DOHH2 (cell line): ENCODE measurements around the gene TTC28.

Source experiments
- EZH2phosphoT487 ChIP-seq: fragments of 200-600 bp; sonication (generic); IDR thresholded peaks from 2 replicates; pipeline ENCODE4 v1.6.1; 2017; ENCODE audit warnings: borderline replicate concordance, mild to moderate bottlenecking, antibody characterized with exemption, low read length, moderate library complexity, mixed read lengths
- TF ChIP-seq, protein P1 (sequence below): fragments of 200-600 bp; sonication (generic); IDR thresholded peaks from one replicate; pipeline ENCODE4 v1.5.1; 2014; ENCODE audit warnings: antibody characterized with exemption, mild to moderate bottlenecking, low read depth, low read length; ENCODE audit not compliant: poor library complexity, severe bottlenecking

DNA sequence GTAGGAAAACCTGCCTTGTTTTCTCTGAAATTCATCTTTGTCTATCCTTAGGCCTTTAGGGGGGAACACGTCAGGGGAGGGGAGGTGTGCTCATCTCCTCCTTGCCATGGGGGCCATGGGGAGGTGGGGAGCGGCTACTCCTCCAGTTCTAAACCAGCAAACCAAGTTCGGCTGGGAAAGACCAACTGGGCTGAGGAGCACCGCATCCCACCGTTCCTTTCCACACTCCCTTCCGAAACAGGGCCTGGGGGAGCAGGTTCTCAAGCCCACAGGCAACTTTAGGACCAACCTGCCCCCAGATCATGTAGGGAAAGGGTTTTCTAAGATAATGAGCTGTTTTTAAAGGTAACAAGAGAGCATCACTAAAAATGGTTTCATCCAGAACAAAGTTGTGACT, 683.1 kb downstream of the TTC28 start:
- TF ChIP-seq, protein P1, sequence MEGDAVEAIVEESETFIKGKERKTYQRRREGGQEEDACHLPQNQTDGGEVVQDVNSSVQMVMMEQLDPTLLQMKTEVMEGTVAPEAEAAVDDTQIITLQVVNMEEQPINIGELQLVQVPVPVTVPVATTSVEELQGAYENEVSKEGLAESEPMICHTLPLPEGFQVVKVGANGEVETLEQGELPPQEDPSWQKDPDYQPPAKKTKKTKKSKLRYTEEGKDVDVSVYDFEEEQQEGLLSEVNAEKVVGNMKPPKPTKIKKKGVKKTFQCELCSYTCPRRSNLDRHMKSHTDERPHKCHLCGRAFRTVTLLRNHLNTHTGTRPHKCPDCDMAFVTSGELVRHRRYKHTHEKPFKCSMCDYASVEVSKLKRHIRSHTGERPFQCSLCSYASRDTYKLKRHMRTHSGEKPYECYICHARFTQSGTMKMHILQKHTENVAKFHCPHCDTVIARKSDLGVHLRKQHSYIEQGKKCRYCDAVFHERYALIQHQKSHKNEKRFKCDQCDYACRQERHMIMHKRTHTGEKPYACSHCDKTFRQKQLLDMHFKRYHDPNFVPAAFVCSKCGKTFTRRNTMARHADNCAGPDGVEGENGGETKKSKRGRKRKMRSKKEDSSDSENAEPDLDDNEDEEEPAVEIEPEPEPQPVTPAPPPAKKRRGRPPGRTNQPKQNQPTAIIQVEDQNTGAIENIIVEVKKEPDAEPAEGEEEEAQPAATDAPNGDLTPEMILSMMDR: no peak
- TF ChIP-seq EZH2phosphoT487: no peak
